ENCODE measurements around the gene ARID4A. TPM values are rescaled to one million over a fixed set of nuclear protein-coding genes. Genes with fewer than 3 reads are reported as not detected.

ARID4A gene
- total and polyA plus RNA-seq, 2 of the 13 experiments (the other 11 are each of a cell fraction or from before 2014, with no cell fraction given): 7.2 to 9.7 TPM

- TF ChIP-seq GLMP (CRISPR knock-in tag; IDR thresholded peaks at IDR 0.05; ENCODE audit: borderline replicate concordance) (0 out of 2 replicates have a peak, but pooled peaks have one; percentile 31), ZNF530 (CRISPR knock-in tag; IDR thresholded peaks at IDR 0.05; ENCODE audit: low read depth) (no peak), RFXAP (CRISPR knock-in tag; IDR thresholded peaks at IDR 0.05; ENCODE audit: borderline replicate concordance) (0 out of 2 replicates have a peak, but pooled peaks have one; percentile 23), DR1 (CRISPR knock-in tag; IDR thresholded peaks at IDR 0.05) (no peak), ZNF430 (CRISPR knock-in tag; IDR thresholded peaks at IDR 0.05) (no peak), ESRRA (CRISPR knock-in tag; IDR thresholded peaks at IDR 0.05; ENCODE audit: low read depth) (peak; percentile 69; the same call in 1 of the 2 replicates), MAFK (conservative IDR thresholded peaks at IDR 0.05 in 1 of 2, IDR thresholded peaks at IDR 0.05 in 1 of 2; ENCODE audit: low read length in 2 of 2) (no peak), ZBTB2 (CRISPR knock-in tag; IDR thresholded peaks at IDR 0.05; ENCODE audit: low read depth) (0 out of 2 replicates have a peak, but pooled peaks have one; percentile 34), RBM39 (IDR thresholded peaks at IDR 0.05; ENCODE audit: low read depth, low read length, poor library complexity, severe bottlenecking) (peak; percentile 19), MBNL3 (CRISPR knock-in tag; conservative IDR thresholded peaks at IDR 0.05) (no peak), TFDP2 (CRISPR knock-in tag; IDR thresholded peaks at IDR 0.05) (peak; percentile 48; the same call in 1 of the 2 replicates), ZMYM4 (CRISPR knock-in tag; IDR thresholded peaks at IDR 0.05) (peak; percentile 90), ZNF724P (CRISPR knock-in tag; IDR thresholded peaks at IDR 0.05; ENCODE audit: borderline replicate concordance) (peak; percentile 80; the same call in 1 of the 2 replicates), SPEN (CRISPR knock-in tag; IDR thresholded peaks at IDR 0.05; ENCODE audit: low read depth) (peak; percentile 86), RERE (CRISPR knock-in tag; IDR thresholded peaks at IDR 0.05; ENCODE audit: low read depth) (no peak), TRIM24 (CRISPR knock-in tag; IDR thresholded peaks at IDR 0.05) (no peak), ZNF333 (CRISPR knock-in tag; IDR thresholded peaks at IDR 0.05; ENCODE audit: borderline replicate concordance) (no peak)
Measured at GRCh38 chr14:58395812-58396788, 97.7 kb downstream of the ARID4A start, which contains the start of gene TOMM20L (continued).

Data from HepG2 (cell line).